ENCODE data around the gene DNPEP. TPM values are rescaled to one million over a fixed set of nuclear protein-coding genes. Genes with fewer than 3 reads are reported as not detected.

The DNPEP gene
- total RNA-seq, 1 donor from 2014 or later, result 19.8 TPM

DNA sequence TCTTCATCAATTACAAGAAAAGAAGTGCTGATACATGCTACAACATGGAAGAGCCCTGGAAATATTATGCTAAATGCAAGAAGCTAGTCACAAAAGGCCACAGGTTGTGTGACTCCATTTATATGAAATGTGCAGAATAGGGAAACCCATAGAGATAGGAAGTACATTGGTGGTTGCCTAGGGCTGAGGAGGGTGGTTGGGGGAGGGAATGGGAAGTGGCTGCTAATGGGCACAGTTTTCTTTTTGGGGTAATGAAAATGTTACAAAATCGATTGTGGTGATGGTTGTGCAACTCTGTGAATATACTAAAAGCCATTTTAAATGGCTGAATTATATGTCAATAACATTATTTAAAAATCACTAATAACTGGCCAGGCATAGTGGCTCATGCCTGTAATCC, 30.9 kb downstream of the DNPEP start:
- no peak overlapping the region for H3K27ac Mint-ChIP-seq (ENCODE audit: unreplicated experiment)

GRCh38 chr2:219354582-219354981, 33.1 kb downstream of the DNPEP start:
- no peak for TF ChIP-seq CTCF (IDR thresholded peaks at IDR 0.05; ENCODE audit: partially characterized antibody, unreplicated experiment)
- DNase-seq, result no peak
- Mint-ChIP-seq H3K9me3 (ENCODE audit: unreplicated experiment) (peaks cover 1% of the 10 kb centered on the region), H3K4me3 (ENCODE audit: unreplicated experiment) (no peak overlapping the region), H3K4me1 (ENCODE audit: low read depth, unreplicated experiment) (no peaks in the 10 kb centered on the region), H3K36me3 (ENCODE audit: unreplicated experiment) (no peaks in the 10 kb centered on the region), H3K27ac (ENCODE audit: unreplicated experiment) (no peak overlapping the region), H3K27me3 (ENCODE audit: unreplicated experiment) (peaks cover 7% of the 10 kb centered on the region)

More for the DNA sequence above, 30.9 kb downstream of the DNPEP start:
- Mint-ChIP-seq H3K27me3 (ENCODE audit: unreplicated experiment) (peaks cover 17% of the 10 kb centered on the region), H3K36me3 (ENCODE audit: unreplicated experiment) (no peaks in the 10 kb centered on the region), H3K4me1 (ENCODE audit: low read depth, unreplicated experiment) (no peaks in the 10 kb centered on the region), H3K4me3 (ENCODE audit: unreplicated experiment) (no peak overlapping the region), H3K9me3 (ENCODE audit: unreplicated experiment) (peaks cover 1% of the 10 kb centered on the region)
- TF ChIP-seq CTCF (IDR thresholded peaks at IDR 0.05; ENCODE audit: partially characterized antibody, unreplicated experiment), result no peak
- DNase-seq, result no peak

- no peak for DNase-seq
- TF ChIP-seq CTCF (IDR thresholded peaks at IDR 0.05; ENCODE audit: partially characterized antibody, unreplicated experiment), result no peak
- H3K4me3 Mint-ChIP-seq (ENCODE audit: unreplicated experiment), result no peak overlapping the region
- H3K9me3 Mint-ChIP-seq (ENCODE audit: unreplicated experiment), result no peaks in the 10 kb centered on the region
- H3K4me1 Mint-ChIP-seq (ENCODE audit: low read depth, unreplicated experiment), result no peaks in the 10 kb centered on the region
- H3K27ac Mint-ChIP-seq (ENCODE audit: unreplicated experiment), result no peak overlapping the region
- no peaks in the 10 kb centered on the region for H3K36me3 Mint-ChIP-seq (ENCODE audit: unreplicated experiment)
- H3K27me3 Mint-ChIP-seq (ENCODE audit: unreplicated experiment), result peaks cover 5% of the 10 kb centered on the region
Measured at GRCh38 chr2:219353129-219353528, 34.6 kb downstream of the DNPEP start.

GRCh38 chr2:219352448-219353023, 35.2 kb downstream of the DNPEP start:
- peak; percentile 88 for TF ChIP-seq CTCF (IDR thresholded peaks at IDR 0.05; ENCODE audit: partially characterized antibody, unreplicated experiment)
- DNase-seq, result peak; percentile 85
- Mint-ChIP-seq H3K9me3 (ENCODE audit: unreplicated experiment) (no peaks in the 10 kb centered on the region), H3K36me3 (ENCODE audit: unreplicated experiment) (no peaks in the 10 kb centered on the region), H3K4me3 (ENCODE audit: unreplicated experiment) (no peak overlapping the region), H3K27me3 (ENCODE audit: unreplicated experiment) (peaks cover 5% of the 10 kb centered on the region), H3K27ac (ENCODE audit: unreplicated experiment) (no peak overlapping the region), H3K4me1 (ENCODE audit: low read depth, unreplicated experiment) (no peaks in the 10 kb centered on the region)

DNA sequence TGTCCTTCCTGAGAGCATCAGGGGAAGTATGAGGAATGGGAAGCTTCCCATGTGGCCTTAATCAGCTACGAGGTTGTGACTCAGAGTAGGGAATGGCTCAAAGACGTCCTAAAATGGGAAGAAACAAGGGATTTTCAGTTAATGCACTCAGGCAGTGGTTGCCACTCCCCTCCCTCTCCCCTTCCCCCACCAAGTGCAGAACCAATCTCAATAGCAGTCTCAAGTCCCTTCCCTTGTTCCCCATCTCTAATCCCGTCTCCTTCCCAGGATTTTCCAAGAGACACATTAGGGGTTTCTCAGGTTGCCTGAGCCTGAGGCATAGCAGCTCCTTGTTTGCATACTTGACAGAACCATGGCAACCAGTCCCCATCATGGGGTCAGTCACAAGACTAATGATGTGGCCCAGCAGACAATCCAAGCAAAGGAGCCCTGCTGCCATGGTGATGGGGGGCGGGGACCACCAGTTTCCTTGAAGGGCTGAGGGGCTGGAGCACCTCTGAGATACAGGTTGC, 36.9 kb downstream of the DNPEP start:
- Mint-ChIP-seq H3K9me3 (ENCODE audit: unreplicated experiment) (no peaks in the 10 kb centered on the region), H3K27me3 (ENCODE audit: unreplicated experiment) (peaks cover 5% of the 10 kb centered on the region), H3K4me1 (ENCODE audit: low read depth, unreplicated experiment) (no peaks in the 10 kb centered on the region), H3K4me3 (ENCODE audit: unreplicated experiment) (no peak overlapping the region), H3K36me3 (ENCODE audit: unreplicated experiment) (no peaks in the 10 kb centered on the region), H3K27ac (ENCODE audit: unreplicated experiment) (no peak overlapping the region)
- no peak for TF ChIP-seq CTCF (IDR thresholded peaks at IDR 0.05; ENCODE audit: partially characterized antibody, unreplicated experiment)
- no peak for DNase-seq

Measured in glutamatergic neuron (in vitro differentiated cells).